Prostate gland (tissue), 2 donors: ENCODE measurements around the gene OSBPL3. TPM values are rescaled to one million over a fixed set of nuclear protein-coding genes. Genes with fewer than 3 reads are reported as not detected.

Experiments used
- DNase-seq: peaks from one replicate; pipeline ENCODE4 v3.0.0-alpha.2; 2019; ENCODE audit warnings: low spot score
- H3K27ac ChIP-seq, 2 donors: fragments of 200-600 bp; sonication (generic); 2 replicates each; pipeline ENCODE4 v1.5.1; 2017 to 2019
- H3K27me3 ChIP-seq: fragments of 200-600 bp; sonication (generic); replicated peaks from 2 replicates; pipeline ENCODE4 v1.5.1; 2019; ENCODE audit not compliant: insufficient read depth
- H3K36me3 ChIP-seq, 2 donors: fragments of 200-600 bp; sonication (generic); 1 replicate in 1 of 2; 2 replicates in 1 of 2; pipeline versions ENCODE4 v1.5.1 to v1.8.1; 2017 to 2019
- H3K4me1 ChIP-seq: fragments of 200-600 bp; sonication (generic); replicated peaks from 2 replicates; pipeline ENCODE4 v1.5.1; 2019
- H3K4me3 ChIP-seq, 2 donors: fragments of 200-600 bp; sonication (generic); 2 replicates each; pipeline ENCODE4 v1.5.1; 2017 to 2019
- H3K9me3 ChIP-seq: fragments of 200-600 bp; sonication (generic); 2 replicates; pipeline ENCODE4 v1.5.1; 2017
- POLR2A ChIP-seq: fragments of 450-650 bp; IDR thresholded peaks from one replicate; pipeline ENCODE4 v1.6.1; 2016; ENCODE audit warnings: antibody characterized with exemption, mild to moderate bottlenecking
- POLR2AphosphoS5 ChIP-seq: sonication (generic); formaldehyde crosslinking; IDR thresholded peaks from one replicate; pipeline ENCODE4 v1.6.1; 2017; ENCODE audit warnings: antibody characterized with exemption
- WGBS: methylation state at CpG from one replicate; pipeline ENCODE4 v1.1.5; 2018; 5-methylcytosine and 5-hydroxymethylcytosine counted together
- intact Hi-C: fragments of 100-400 bp; cut with DNase I; formaldehyde crosslinking; loops from one replicate; pipeline ENCODE4 v1.14.2; 2022
- total RNA-seq, 2 donors: library from RNA; depleted of rRNA; stranded (reverse); fragments of >200 nt; gene quantifications; one replicate each; pipeline ENCODE4 v1.1.0, GENCODE V29; 2016
- TF ChIP-seq, protein P1 (sequence below), 4 experiments: fragments of 200-600 bp in 2 of 4; fragments of 450-650 bp in 2 of 4; sonication (generic) in 2 of 4; IDR thresholded peaks; 1 replicate in 3 of 4; 2 replicates in 1 of 4; pipeline ENCODE4 v1.5.1; 2016 to 2019; ENCODE audit warnings: antibody characterized with exemption in 4 of 4, mild to moderate bottlenecking in 2 of 4, moderate library complexity in 2 of 4

The OSBPL3 gene
- total RNA-seq, 2 donors from 2014 or later = 3.1 to 6.3 TPM

DNA sequence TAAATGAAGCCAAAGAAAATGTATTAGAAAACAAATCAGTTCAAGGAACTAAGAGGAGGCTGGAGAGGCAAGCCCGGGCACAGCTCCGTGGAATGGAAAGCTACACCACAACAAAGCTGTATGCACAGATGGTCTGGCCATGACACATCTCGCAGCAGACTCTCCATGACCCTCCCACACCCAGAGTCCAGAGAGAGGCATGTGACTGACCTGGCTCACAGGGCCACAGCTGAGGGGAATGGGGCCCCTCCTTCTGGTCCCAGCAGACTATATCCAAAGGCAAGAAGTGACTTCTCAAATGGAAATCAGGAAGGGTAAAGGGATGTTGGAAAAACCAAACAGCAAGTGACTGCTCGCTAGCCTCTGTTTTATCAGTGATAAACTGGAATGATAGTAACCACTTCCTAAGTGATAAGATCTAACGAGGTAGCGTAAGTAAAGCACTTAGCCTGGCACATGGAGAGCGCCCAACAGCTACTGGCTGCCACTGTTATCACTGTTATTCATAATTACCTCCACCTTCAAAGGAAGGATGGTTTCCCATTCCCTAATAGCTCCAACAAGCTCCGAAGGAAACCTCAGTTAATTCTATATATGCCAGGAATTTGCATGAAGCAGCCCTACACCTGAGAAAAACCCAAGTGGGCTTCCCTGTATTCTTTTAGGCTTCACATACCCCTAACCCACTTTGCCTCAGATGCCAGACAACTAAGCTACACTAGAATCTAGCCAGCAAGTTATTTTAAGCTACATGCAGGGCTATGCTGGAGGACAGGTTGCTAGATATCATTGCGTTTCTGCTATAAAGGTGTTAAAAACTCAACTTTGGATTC, 8.4 kb downstream of the OSBPL3 start:
- intact Hi-C loops = no loop called here
- no peaks in the 10 kb centered on the region for H3K27me3 ChIP-seq
- WGBS = 54% methylated on average over 8 of the region's 9 CpGs
- H3K36me3 ChIP-seq = no peaks in the 10 kb centered on the region
- no peak overlapping the region for H3K4me3 ChIP-seq
- no peaks in the 10 kb centered on the region for H3K4me1 ChIP-seq
- TF ChIP-seq POLR2A = no peak
- TF ChIP-seq POLR2AphosphoS5 = no peak
- TF ChIP-seq, protein P1, sequence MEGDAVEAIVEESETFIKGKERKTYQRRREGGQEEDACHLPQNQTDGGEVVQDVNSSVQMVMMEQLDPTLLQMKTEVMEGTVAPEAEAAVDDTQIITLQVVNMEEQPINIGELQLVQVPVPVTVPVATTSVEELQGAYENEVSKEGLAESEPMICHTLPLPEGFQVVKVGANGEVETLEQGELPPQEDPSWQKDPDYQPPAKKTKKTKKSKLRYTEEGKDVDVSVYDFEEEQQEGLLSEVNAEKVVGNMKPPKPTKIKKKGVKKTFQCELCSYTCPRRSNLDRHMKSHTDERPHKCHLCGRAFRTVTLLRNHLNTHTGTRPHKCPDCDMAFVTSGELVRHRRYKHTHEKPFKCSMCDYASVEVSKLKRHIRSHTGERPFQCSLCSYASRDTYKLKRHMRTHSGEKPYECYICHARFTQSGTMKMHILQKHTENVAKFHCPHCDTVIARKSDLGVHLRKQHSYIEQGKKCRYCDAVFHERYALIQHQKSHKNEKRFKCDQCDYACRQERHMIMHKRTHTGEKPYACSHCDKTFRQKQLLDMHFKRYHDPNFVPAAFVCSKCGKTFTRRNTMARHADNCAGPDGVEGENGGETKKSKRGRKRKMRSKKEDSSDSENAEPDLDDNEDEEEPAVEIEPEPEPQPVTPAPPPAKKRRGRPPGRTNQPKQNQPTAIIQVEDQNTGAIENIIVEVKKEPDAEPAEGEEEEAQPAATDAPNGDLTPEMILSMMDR (IDR thresholded peaks at IDR 0.05) = no peak
- H3K9me3 ChIP-seq = no peaks in the 10 kb centered on the region
- H3K27ac ChIP-seq = no peak overlapping the region
- no peak for DNase-seq

DNA sequence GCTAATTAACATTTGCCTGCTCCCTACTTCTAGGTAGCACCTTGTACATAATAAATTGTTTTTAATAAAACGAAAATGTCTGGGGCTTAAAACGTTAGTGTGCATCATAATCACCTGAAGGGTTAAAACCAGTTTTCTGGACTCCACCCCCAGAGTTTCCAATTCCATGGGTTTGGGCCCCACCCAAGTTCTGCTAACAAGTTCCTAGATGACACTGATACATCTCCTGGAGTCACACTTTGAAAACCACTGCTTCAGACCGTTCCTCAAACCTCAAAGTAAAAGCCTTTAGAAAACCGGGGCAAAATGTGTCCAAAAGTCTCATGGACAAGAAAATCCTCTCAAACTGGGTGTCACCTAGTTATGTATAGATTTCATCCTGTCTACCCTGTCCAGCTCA, 9.3 kb downstream of the OSBPL3 start:
- H3K36me3 ChIP-seq = no peaks in the 10 kb centered on the region
- no peak for DNase-seq
- H3K4me3 ChIP-seq = no peak overlapping the region
- H3K27ac ChIP-seq = no peak overlapping the region
- H3K27me3 ChIP-seq = no peaks in the 10 kb centered on the region
- intact Hi-C loops = no loop called here
- no peak for TF ChIP-seq POLR2A
- TF ChIP-seq, protein P1 (IDR thresholded peaks at IDR 0.05) = no peak
- TF ChIP-seq POLR2AphosphoS5 = no peak
- H3K4me1 ChIP-seq = no peaks in the 10 kb centered on the region
- WGBS = 68% methylated on average over 4 of the region's 4 CpGs
- H3K9me3 ChIP-seq = no peaks in the 10 kb centered on the region

DNA sequence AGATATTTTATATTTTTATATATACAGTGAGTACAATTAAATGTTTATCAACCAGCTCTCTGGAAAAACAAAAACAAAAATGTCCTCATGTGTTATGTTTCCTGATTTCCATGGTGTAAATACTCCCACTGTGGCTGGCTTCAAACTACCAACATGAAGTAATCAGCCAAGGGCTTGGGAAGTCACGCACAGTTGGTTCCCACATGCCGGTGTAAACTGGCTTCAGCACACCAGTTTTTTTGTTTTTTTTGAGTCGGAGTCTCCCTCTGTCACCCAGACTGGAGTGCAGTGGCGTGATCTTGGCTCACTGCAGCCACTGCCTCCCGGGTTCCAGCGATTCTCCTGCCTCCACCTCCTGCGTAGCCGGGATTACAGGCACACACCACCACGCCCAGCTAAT, 11.8 kb downstream of the OSBPL3 start:
- Histone ChIP-seq H3K27ac (no peak overlapping the region), H3K9me3 (no peaks in the 10 kb centered on the region), H3K4me3 (no peak overlapping the region), H3K4me1 (no peaks in the 10 kb centered on the region), H3K36me3 (no peaks in the 10 kb centered on the region), H3K27me3 (no peaks in the 10 kb centered on the region)
- no peak for DNase-seq
- intact Hi-C loops = no loop called here
- 83% methylated on average over 9 of the region's 9 CpGs for WGBS
- TF ChIP-seq POLR2AphosphoS5 = no peak
- TF ChIP-seq POLR2A = no peak
- TF ChIP-seq, protein P1 (IDR thresholded peaks at IDR 0.05) = no peak

DNA sequence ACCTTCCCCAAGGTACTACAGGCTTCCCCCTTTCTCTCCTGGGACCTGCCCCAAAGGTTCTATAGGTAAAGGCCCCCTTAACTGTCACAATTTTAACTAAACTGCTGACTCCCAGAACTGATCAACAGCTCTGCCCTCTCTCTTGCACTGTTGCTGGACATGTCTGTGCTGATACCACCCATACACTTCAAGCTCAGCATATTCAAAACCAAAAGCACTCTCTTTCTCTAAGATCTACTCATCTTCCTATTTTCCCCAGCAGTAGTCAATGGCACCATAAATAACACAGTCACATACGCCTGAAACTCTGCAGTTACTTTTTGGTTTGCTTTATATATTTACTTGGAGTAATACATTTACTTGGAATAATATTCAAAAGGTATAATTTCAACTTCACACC, 12.3 kb downstream of the OSBPL3 start:
- Histone ChIP-seq H3K4me1 (no peaks in the 10 kb centered on the region), H3K4me3 (no peak overlapping the region), H3K36me3 (no peaks in the 10 kb centered on the region), H3K9me3 (no peaks in the 10 kb centered on the region), H3K27ac (no peak overlapping the region), H3K27me3 (no peaks in the 10 kb centered on the region)
- DNase-seq = no peak
- intact Hi-C loops = no loop called here
- 85% methylated on average over 1 of the region's 1 CpG for WGBS
- TF ChIP-seq, protein P1 (IDR thresholded peaks at IDR 0.05) = no peak
- TF ChIP-seq POLR2AphosphoS5 (no peak), POLR2A (no peak)

DNA sequence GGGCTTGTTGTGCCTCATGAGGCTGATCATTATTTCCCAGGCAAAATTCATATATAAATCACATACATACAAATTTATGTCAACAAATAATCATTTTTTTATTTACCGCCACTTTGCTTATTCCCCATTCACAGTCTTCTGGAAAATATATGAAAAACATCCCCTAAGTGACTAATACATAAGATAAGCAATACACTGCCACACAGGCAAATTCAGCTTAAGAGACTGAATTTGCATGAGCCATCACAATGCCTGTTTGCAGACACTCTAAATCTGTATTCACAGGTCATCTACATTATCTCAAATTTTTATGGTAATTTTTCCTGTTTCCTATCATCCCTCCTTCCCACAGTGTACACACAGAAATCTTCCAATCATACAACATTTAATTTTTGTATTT, 13.2 kb downstream of the OSBPL3 start:
- TF ChIP-seq POLR2AphosphoS5 = no peak
- DNase-seq = no peak
- H3K9me3 ChIP-seq = no peaks in the 10 kb centered on the region
- H3K27ac ChIP-seq = no peak overlapping the region
- no peaks in the 10 kb centered on the region for H3K4me1 ChIP-seq
- no peaks in the 10 kb centered on the region for H3K36me3 ChIP-seq
- no peak overlapping the region for H3K4me3 ChIP-seq
- H3K27me3 ChIP-seq = no peaks in the 10 kb centered on the region
- WGBS = 97% methylated on average over 1 of the region's 1 CpG
- intact Hi-C loops = no loop called here
